HepG2 (cell line): ENCODE data around the gene HID1. TPM values are rescaled to one million over a fixed set of nuclear protein-coding genes. Genes with fewer than 3 reads are reported as not detected.

Experiments used
- ATF7 ChIP-seq, 2 experiments: fragments of 450-650 bp in 1 of 2; sonication (generic) in 1 of 2; formaldehyde crosslinking in 1 of 2; IDR thresholded peaks; 2 replicates each; pipeline versions ENCODE4 v1.4.0 to v1.6.1; 2016 to 2020; ENCODE audit warnings: antibody characterized with exemption in 1 of 2, mild to moderate bottlenecking in 1 of 2, missing genetic modification reagents in 1 of 2
- ATF7-NPFF ChIP-seq: sonication (generic); formaldehyde crosslinking; IDR thresholded peaks from 2 replicates; pipeline ENCODE4 v1.8.1; 2023; ENCODE audit warnings: mild to moderate bottlenecking, low read depth, missing genetic modification reagents, moderate library complexity
- HMG20B ChIP-seq: conservative IDR thresholded peaks from 2 replicates; pipeline ENCODE4 v1.6.1; 2016; ENCODE audit warnings: missing genetic modification reagents, missing compliant biosample characterization
- HNRNPUL1 ChIP-seq: fragments of 200-400 bp; formaldehyde crosslinking; IDR thresholded peaks from 2 replicates; pipeline ENCODE4 v1.6.1; 2017; ENCODE audit warnings: low read depth, mild to moderate bottlenecking, low read length, moderate library complexity
- JUND ChIP-seq: sonication (generic); formaldehyde crosslinking; IDR thresholded peaks from 2 replicates; pipeline ENCODE4 v1.8.0; 2022; ENCODE audit warnings: mild to moderate bottlenecking, missing genetic modification reagents
- MAF1 ChIP-seq: sonication (generic); formaldehyde crosslinking; IDR thresholded peaks from 2 replicates; pipeline ENCODE4 v1.5.0; 2020; ENCODE audit warnings: missing genetic modification reagents, borderline replicate concordance
- MXI1 ChIP-seq: IDR thresholded peaks from 3 replicates; pipeline ENCODE4 v1.6.1; 2012; ENCODE audit warnings: low read depth, low read length, inconsistent platforms, borderline replicate concordance
- NRL ChIP-seq: sonication (generic); formaldehyde crosslinking; IDR thresholded peaks from 2 replicates; pipeline ENCODE4 v1.5.0; 2020; ENCODE audit warnings: missing genetic modification reagents, mild to moderate bottlenecking, moderate library complexity, borderline replicate concordance
- PPARG ChIP-seq: conservative IDR thresholded peaks from 2 replicates; pipeline ENCODE4 v1.6.1; 2016; ENCODE audit warnings: missing biosample characterization, missing genetic modification reagents
- SAP130 ChIP-seq: IDR thresholded peaks from 2 replicates; pipeline ENCODE4 v1.6.1; 2016; ENCODE audit warnings: low read depth
- SNAPC2 ChIP-seq: sonication (generic); formaldehyde crosslinking; IDR thresholded peaks from 2 replicates; pipeline ENCODE4 v1.8.1; 2022; ENCODE audit warnings: mild to moderate bottlenecking, missing genetic modification reagents
- STAG1 ChIP-seq: sonication (generic); formaldehyde crosslinking; IDR thresholded peaks from 2 replicates; pipeline ENCODE4 v1.4.0; 2020; ENCODE audit warnings: missing genetic modification reagents
- ZBTB38 ChIP-seq: sonication (generic); formaldehyde crosslinking; IDR thresholded peaks from 2 replicates; pipeline ENCODE4 v1.5.1; 2020; ENCODE audit warnings: mild to moderate bottlenecking, missing genetic modification reagents
- ZFP90 ChIP-seq: sonication (generic); formaldehyde crosslinking; IDR thresholded peaks from 2 replicates; pipeline ENCODE4 v1.8.0; 2022; ENCODE audit warnings: missing genetic modification reagents, mild to moderate bottlenecking, inconsistent platforms, borderline replicate concordance
- ZNF124 ChIP-seq: sonication (generic); formaldehyde crosslinking; IDR thresholded peaks from 2 replicates; pipeline ENCODE4 v1.4.0; 2020; ENCODE audit warnings: missing genetic modification reagents
- ZNF224 ChIP-seq: sonication (generic); formaldehyde crosslinking; IDR thresholded peaks from 2 replicates; pipeline ENCODE4 v1.5.0; 2020; ENCODE audit warnings: mild to moderate bottlenecking, missing genetic modification reagents
- ZNF30 ChIP-seq: sonication (generic); formaldehyde crosslinking; IDR thresholded peaks from 2 replicates; pipeline ENCODE4 v1.5.0; 2020; ENCODE audit warnings: mild to moderate bottlenecking, missing genetic modification reagents
- ZNF354B ChIP-seq: sonication (generic); formaldehyde crosslinking; IDR thresholded peaks from 2 replicates; pipeline ENCODE4 v1.8.0; 2022; ENCODE audit warnings: mild to moderate bottlenecking, missing genetic modification reagents
- ZNF484 ChIP-seq: sonication (generic); formaldehyde crosslinking; IDR thresholded peaks from 2 replicates; pipeline ENCODE4 v1.5.1; 2020; ENCODE audit warnings: mild to moderate bottlenecking, low read depth, missing genetic modification reagents, borderline replicate concordance
- ZNF605 ChIP-seq: sonication (generic); formaldehyde crosslinking; IDR thresholded peaks from 2 replicates; pipeline ENCODE4 v1.8.0; 2022; ENCODE audit warnings: mild to moderate bottlenecking, missing genetic modification reagents
- ZNF792 ChIP-seq: IDR thresholded peaks from 2 replicates; pipeline ENCODE4 v1.6.1; 2016
- polyA plus RNA-seq, 8 experiments: library from polyadenylated mRNA; depleted of rRNA in 3 of 8; stranded (reverse) in 7 of 8; unstranded in 1 of 8; fragments of >200 nt; fragmentation: Illumina TruSeq in 4 of 8; extraction: Trizol in 4 of 8; gene quantifications; 2 replicates each; pipeline versions ENCODE4 v1.2.1 to v1.2.3, GENCODE V29; 2011 to 2016; ENCODE audit warnings: low read depth in 4 of 8, missing spikeins in 1 of 8, mixed read lengths in 1 of 8; ENCODE audit not compliant: insufficient read depth in 1 of 8
- total RNA-seq, 5 experiments: library from RNA; depleted of rRNA; stranded (reverse); fragments of >200 nt; fragmentation: Illumina TruSeq; extraction: Trizol; gene quantifications; 2 replicates each; pipeline ENCODE4 v1.2.3, GENCODE V29; 2016; ENCODE audit warnings: low read depth in 1 of 5
- TF ChIP-seq, protein P1 (sequence below): sonication (generic); formaldehyde crosslinking; conservative IDR thresholded peaks from 2 replicates; pipeline ENCODE4 v1.4.0; 2020; ENCODE audit warnings: missing genetic modification reagents
- TF ChIP-seq, protein P2 (sequence below): sonication (generic); formaldehyde crosslinking; IDR thresholded peaks from 2 replicates; pipeline ENCODE4 v1.4.0; 2020; ENCODE audit warnings: missing genetic modification reagents, low read depth, mild to moderate bottlenecking, borderline replicate concordance
- TF ChIP-seq, protein P3 (sequence below): sonication (generic); formaldehyde crosslinking; IDR thresholded peaks from 2 replicates; pipeline ENCODE4 v1.8.0; 2022; ENCODE audit warnings: missing genetic modification reagents, low read depth, mild to moderate bottlenecking, borderline replicate concordance
- TF ChIP-seq, protein P4 (sequence below): sonication (generic); formaldehyde crosslinking; IDR thresholded peaks from 2 replicates; pipeline ENCODE4 v1.5.0; 2020; ENCODE audit warnings: mild to moderate bottlenecking, missing genetic modification reagents, moderate library complexity
- TF ChIP-seq, protein P5 (sequence below): sonication (generic); formaldehyde crosslinking; IDR thresholded peaks from 2 replicates; pipeline ENCODE4 v1.8.0; 2022; ENCODE audit warnings: missing genetic modification reagents, mild to moderate bottlenecking, borderline replicate concordance

The HID1 gene
- total and polyA plus RNA-seq, 2 of the 13 experiments (the other 11 are each of a cell fraction or from before 2014, with no cell fraction given), result 2.1 to 10.6 TPM

DNA sequence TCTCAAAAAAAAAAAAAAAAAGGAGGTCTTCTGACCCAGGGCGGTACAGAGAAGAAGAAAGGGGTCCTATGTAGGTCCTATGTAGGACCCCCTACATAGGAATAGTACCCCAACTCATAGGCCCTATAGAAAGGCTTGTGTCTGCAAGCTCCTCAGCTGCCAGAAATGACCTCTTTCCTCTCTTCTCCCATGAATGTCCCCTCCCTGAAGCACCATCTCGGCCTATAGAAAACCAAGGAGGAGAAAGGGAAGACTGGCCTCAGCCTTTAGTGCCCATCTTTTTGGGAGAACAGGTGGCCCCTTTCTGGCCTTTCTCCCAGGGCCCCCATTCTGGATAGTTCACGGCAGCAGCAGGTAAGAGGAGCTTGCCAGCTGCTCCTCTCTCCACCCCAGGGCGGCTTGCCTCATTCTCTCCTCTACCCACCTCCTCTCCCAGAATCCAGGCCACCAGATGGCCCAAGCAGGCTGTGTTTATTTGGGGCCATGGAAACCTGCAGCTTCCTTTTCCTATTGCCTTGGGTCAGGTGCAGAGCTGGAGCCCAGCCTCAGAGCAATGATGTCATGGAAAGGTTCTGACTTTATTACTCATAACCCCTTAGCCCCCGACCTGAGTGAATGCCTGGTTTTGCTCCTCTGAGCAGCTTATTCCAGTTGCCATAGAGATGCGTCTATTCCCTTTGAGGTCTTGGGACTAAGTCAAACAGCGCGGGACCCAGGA is 38.3 kb upstream of the HID1 start (continued):
- TF ChIP-seq, protein P1, sequence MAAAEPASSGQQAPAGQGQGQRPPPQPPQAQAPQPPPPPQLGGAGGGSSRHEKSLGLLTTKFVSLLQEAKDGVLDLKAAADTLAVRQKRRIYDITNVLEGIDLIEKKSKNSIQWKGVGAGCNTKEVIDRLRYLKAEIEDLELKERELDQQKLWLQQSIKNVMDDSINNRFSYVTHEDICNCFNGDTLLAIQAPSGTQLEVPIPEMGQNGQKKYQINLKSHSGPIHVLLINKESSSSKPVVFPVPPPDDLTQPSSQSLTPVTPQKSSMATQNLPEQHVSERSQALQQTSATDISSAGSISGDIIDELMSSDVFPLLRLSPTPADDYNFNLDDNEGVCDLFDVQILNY (CRISPR knock-in tag), result no peak
- TF ChIP-seq ZBTB38 (CRISPR knock-in tag) (no peak), JUND (CRISPR knock-in tag) (no peak), STAG1 (peak; percentile 61), ZNF124 (CRISPR knock-in tag) (no peak), ATF7-NPFF (CRISPR knock-in tag) (no peak), ZNF30 (no peak), SNAPC2 (CRISPR knock-in tag) (no peak), ATF7 (IDR thresholded peaks at IDR 0.05) (peak; percentile 86), ATF7 (CRISPR knock-in tag; IDR thresholded peaks at IDR 0.05) (0 out of 2 replicates have a peak, but pooled peaks have one; percentile 36), ZNF354B (CRISPR knock-in tag) (0 out of 2 replicates have a peak, but pooled peaks have one; percentile 48), ZNF792 (no peak), HMG20B (CRISPR knock-in tag) (no peak), ZNF224 (CRISPR knock-in tag) (no peak), PPARG (no peak), MAF1 (CRISPR knock-in tag) (no peak), NRL (CRISPR knock-in tag) (no peak), MXI1 (peak; percentile 47; the same call in 1 of the 3 replicates), ZFP90 (CRISPR knock-in tag) (no peak), ZNF605 (CRISPR knock-in tag) (0 out of 2 replicates have a peak, but pooled peaks have one; percentile 31), SAP130 (peak; percentile 42), HNRNPUL1 (no peak), ZNF484 (CRISPR knock-in tag) (no peak)
- TF ChIP-seq, protein P2, sequence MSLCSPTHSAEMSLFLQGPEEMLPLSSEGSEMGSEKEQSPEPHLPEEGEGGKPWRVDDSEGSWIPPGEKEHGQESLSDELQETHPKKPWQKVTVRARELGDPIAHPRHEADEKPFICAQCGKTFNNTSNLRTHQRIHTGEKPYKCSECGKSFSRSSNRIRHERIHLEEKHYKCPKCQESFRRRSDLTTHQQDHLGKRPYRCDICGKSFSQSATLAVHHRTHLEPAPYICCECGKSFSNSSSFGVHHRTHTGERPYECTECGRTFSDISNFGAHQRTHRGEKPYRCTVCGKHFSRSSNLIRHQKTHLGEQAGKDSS (CRISPR knock-in tag), result no peak
- TF ChIP-seq, protein P3, sequence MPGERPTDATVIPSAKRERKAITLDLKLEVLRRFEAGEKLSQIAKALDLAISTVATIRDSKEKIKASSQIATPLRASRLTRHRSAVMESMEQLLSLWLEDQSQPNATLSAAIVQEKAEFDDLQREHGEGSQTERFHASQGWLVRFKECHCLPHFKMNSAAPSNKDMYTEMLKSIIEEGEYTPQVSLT (CRISPR knock-in tag), result no peak
- TF ChIP-seq, protein P4, sequence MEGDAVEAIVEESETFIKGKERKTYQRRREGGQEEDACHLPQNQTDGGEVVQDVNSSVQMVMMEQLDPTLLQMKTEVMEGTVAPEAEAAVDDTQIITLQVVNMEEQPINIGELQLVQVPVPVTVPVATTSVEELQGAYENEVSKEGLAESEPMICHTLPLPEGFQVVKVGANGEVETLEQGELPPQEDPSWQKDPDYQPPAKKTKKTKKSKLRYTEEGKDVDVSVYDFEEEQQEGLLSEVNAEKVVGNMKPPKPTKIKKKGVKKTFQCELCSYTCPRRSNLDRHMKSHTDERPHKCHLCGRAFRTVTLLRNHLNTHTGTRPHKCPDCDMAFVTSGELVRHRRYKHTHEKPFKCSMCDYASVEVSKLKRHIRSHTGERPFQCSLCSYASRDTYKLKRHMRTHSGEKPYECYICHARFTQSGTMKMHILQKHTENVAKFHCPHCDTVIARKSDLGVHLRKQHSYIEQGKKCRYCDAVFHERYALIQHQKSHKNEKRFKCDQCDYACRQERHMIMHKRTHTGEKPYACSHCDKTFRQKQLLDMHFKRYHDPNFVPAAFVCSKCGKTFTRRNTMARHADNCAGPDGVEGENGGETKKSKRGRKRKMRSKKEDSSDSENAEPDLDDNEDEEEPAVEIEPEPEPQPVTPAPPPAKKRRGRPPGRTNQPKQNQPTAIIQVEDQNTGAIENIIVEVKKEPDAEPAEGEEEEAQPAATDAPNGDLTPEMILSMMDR (CRISPR knock-in tag), result peak; percentile 54
- TF ChIP-seq, protein P5, sequence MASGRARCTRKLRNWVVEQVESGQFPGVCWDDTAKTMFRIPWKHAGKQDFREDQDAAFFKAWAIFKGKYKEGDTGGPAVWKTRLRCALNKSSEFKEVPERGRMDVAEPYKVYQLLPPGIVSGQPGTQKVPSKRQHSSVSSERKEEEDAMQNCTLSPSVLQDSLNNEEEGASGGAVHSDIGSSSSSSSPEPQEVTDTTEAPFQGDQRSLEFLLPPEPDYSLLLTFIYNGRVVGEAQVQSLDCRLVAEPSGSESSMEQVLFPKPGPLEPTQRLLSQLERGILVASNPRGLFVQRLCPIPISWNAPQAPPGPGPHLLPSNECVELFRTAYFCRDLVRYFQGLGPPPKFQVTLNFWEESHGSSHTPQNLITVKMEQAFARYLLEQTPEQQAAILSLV (CRISPR knock-in tag), result no peak
